ENCODE results near the gene RECK. TPM values are rescaled to one million over a fixed set of nuclear protein-coding genes. Genes with fewer than 3 reads are reported as not detected.

RECK gene
- total and polyA plus RNA-seq, 2 experiments from 2014 or later = 8.1 to 11.6 TPM

DNA sequence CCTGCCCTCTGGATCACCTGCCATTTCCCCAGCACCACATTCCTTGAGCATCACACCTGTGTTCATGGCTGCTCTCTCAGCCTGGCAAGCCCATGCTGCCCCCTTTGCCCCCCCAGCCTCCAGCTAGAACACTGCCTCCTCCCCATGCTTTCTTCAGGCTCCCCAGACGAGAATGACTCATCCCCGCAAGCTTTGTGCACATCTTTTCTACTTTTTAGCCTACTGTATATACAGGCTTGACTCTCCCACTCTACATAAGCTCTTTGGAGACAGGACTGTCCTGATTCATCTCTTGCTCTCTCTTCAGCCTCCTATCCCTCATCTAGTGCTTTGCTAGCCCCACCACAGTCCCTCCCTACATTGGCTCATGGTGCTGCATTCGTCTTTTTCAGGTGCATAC, 79.9 kb downstream of the RECK start:
- Histone ChIP-seq H3K79me2 (replicated peaks; ENCODE audit: insufficient read depth) (no peaks in the 10 kb centered on the region), H2AFZ (no peak overlapping the region), H3K27me3 (ENCODE audit: insufficient read depth) (no peaks in the 10 kb centered on the region), H3K9me2 (ENCODE audit: insufficient read depth) (no peaks in the 10 kb centered on the region), H3K4me2 (no peak overlapping the region), H3K4me3 (no peak overlapping the region), H3K27ac (ENCODE audit: low read depth) (no peak overlapping the region), H3K36me3 (ENCODE audit: insufficient read depth) (no peaks in the 10 kb centered on the region), H4K20me1 (replicated peaks; ENCODE audit: insufficient read depth) (no peaks in the 10 kb centered on the region), H3K4me1 (ENCODE audit: insufficient read depth) (no peaks in the 10 kb centered on the region), H3F3A (replicated peaks; ENCODE audit: low read depth) (no peaks in the 10 kb centered on the region)
- Mint-ChIP-seq H3K27me3 (ENCODE audit: insufficient read depth, low read depth, poor library complexity) (peaks cover 2% of the 10 kb centered on the region), H3K36me3 (ENCODE audit: low read depth) (no peaks in the 10 kb centered on the region), H3K27ac (no peak overlapping the region; the same call in 1 of the 2 replicates), H3K9me3 (no peaks in the 10 kb centered on the region), H3K4me3 (no peak overlapping the region), H3K4me1 (peaks cover 5% of the 10 kb centered on the region)
- TF ChIP-seq, protein P1, sequence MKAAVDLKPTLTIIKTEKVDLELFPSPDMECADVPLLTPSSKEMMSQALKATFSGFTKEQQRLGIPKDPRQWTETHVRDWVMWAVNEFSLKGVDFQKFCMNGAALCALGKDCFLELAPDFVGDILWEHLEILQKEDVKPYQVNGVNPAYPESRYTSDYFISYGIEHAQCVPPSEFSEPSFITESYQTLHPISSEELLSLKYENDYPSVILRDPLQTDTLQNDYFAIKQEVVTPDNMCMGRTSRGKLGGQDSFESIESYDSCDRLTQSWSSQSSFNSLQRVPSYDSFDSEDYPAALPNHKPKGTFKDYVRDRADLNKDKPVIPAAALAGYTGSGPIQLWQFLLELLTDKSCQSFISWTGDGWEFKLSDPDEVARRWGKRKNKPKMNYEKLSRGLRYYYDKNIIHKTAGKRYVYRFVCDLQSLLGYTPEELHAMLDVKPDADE (IDR thresholded peaks at IDR 0.05) = no peak
- TF ChIP-seq STAT1 (IDR thresholded peaks at IDR 0.05; ENCODE audit: unreplicated experiment) (no peak), EZH2phosphoT487 (IDR thresholded peaks at IDR 0.05; ENCODE audit: unreplicated experiment) (no peak), EZH2 (IDR thresholded peaks at IDR 0.05; ENCODE audit: low read depth, unreplicated experiment) (no peak), ZNF114 (CRISPR knock-in tag; IDR thresholded peaks at IDR 0.05) (no peak), ZNF331 (CRISPR knock-in tag; IDR thresholded peaks at IDR 0.05; ENCODE audit: low read depth) (no peak), POLR2AphosphoS5 (IDR thresholded peaks at IDR 0.05; ENCODE audit: low read depth) (no peak), JUNB (IDR thresholded peaks at IDR 0.05; ENCODE audit: unreplicated experiment) (no peak), NANOG (IDR thresholded peaks at IDR 0.05; ENCODE audit: borderline replicate concordance) (no peak), CREB1 (CRISPR knock-in tag; IDR thresholded peaks at IDR 0.05; ENCODE audit: low read depth) (no peak)
- TF ChIP-seq, protein P2, sequence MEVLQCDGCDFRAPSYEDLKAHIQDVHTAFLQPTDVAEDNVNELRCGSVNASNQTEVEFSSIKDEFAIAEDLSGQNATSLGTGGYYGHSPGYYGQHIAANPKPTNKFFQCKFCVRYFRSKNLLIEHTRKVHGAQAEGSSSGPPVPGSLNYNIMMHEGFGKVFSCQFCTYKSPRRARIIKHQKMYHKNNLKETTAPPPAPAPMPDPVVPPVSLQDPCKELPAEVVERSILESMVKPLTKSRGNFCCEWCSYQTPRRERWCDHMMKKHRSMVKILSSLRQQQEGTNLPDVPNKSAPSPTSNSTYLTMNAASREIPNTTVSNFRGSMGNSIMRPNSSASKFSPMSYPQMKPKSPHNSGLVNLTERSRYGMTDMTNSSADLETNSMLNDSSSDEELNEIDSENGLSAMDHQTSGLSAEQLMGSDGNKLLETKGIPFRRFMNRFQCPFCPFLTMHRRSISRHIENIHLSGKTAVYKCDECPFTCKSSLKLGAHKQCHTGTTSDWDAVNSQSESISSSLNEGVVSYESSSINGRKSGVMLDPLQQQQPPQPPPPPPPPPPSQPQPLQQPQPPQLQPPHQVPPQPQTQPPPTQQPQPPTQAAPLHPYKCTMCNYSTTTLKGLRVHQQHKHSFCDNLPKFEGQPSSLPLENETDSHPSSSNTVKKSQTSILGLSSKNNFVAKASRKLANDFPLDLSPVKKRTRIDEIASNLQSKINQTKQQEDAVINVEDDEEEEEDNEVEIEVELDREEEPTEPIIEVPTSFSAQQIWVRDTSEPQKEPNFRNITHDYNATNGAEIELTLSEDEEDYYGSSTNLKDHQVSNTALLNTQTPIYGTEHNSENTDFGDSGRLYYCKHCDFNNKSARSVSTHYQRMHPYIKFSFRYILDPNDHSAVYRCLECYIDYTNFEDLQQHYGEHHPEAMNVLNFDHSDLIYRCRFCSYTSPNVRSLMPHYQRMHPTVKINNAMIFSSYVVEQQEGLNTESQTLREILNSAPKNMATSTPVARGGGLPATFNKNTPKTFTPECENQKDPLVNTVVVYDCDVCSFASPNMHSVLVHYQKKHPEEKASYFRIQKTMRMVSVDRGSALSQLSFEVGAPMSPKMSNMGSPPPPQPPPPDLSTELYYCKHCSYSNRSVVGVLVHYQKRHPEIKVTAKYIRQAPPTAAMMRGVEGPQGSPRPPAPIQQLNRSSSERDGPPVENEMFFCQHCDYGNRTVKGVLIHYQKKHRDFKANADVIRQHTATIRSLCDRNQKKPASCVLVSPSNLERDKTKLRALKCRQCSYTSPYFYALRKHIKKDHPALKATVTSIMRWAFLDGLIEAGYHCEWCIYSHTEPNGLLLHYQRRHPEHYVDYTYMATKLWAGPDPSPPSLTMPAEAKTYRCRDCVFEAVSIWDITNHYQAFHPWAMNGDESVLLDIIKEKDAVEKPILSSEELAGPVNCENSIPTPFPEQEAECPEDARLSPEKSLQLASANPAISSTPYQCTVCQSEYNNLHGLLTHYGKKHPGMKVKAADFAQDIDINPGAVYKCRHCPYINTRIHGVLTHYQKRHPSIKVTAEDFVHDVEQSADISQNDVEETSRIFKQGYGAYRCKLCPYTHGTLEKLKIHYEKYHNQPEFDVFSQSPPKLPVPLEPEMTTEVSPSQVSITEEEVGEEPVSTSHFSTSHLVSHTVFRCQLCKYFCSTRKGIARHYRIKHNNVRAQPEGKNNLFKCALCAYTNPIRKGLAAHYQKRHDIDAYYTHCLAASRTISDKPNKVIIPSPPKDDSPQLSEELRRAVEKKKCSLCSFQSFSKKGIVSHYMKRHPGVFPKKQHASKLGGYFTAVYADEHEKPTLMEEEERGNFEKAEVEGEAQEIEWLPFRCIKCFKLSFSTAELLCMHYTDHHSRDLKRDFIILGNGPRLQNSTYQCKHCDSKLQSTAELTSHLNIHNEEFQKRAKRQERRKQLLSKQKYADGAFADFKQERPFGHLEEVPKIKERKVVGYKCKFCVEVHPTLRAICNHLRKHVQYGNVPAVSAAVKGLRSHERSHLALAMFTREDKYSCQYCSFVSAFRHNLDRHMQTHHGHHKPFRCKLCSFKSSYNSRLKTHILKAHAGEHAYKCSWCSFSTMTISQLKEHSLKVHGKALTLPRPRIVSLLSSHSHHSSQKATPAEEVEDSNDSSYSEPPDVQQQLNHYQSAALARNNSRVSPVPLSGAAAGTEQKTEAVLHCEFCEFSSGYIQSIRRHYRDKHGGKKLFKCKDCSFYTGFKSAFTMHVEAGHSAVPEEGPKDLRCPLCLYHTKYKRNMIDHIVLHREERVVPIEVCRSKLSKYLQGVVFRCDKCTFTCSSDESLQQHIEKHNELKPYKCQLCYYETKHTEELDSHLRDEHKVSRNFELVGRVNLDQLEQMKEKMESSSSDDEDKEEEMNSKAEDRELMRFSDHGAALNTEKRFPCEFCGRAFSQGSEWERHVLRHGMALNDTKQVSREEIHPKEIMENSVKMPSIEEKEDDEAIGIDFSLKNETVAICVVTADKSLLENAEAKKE (CRISPR knock-in tag; IDR thresholded peaks at IDR 0.05) = no peak
- TF ChIP-seq, protein P3, sequence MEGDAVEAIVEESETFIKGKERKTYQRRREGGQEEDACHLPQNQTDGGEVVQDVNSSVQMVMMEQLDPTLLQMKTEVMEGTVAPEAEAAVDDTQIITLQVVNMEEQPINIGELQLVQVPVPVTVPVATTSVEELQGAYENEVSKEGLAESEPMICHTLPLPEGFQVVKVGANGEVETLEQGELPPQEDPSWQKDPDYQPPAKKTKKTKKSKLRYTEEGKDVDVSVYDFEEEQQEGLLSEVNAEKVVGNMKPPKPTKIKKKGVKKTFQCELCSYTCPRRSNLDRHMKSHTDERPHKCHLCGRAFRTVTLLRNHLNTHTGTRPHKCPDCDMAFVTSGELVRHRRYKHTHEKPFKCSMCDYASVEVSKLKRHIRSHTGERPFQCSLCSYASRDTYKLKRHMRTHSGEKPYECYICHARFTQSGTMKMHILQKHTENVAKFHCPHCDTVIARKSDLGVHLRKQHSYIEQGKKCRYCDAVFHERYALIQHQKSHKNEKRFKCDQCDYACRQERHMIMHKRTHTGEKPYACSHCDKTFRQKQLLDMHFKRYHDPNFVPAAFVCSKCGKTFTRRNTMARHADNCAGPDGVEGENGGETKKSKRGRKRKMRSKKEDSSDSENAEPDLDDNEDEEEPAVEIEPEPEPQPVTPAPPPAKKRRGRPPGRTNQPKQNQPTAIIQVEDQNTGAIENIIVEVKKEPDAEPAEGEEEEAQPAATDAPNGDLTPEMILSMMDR (conservative IDR thresholded peaks at IDR 0.05; ENCODE audit: low read depth in 2 of 2) = no peak
- TF ChIP-seq, protein P4, sequence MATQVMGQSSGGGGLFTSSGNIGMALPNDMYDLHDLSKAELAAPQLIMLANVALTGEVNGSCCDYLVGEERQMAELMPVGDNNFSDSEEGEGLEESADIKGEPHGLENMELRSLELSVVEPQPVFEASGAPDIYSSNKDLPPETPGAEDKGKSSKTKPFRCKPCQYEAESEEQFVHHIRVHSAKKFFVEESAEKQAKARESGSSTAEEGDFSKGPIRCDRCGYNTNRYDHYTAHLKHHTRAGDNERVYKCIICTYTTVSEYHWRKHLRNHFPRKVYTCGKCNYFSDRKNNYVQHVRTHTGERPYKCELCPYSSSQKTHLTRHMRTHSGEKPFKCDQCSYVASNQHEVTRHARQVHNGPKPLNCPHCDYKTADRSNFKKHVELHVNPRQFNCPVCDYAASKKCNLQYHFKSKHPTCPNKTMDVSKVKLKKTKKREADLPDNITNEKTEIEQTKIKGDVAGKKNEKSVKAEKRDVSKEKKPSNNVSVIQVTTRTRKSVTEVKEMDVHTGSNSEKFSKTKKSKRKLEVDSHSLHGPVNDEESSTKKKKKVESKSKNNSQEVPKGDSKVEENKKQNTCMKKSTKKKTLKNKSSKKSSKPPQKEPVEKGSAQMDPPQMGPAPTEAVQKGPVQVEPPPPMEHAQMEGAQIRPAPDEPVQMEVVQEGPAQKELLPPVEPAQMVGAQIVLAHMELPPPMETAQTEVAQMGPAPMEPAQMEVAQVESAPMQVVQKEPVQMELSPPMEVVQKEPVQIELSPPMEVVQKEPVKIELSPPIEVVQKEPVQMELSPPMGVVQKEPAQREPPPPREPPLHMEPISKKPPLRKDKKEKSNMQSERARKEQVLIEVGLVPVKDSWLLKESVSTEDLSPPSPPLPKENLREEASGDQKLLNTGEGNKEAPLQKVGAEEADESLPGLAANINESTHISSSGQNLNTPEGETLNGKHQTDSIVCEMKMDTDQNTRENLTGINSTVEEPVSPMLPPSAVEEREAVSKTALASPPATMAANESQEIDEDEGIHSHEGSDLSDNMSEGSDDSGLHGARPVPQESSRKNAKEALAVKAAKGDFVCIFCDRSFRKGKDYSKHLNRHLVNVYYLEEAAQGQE (IDR thresholded peaks at IDR 0.05; ENCODE audit: unreplicated experiment) = no peak
- no peak for DNase-seq (ENCODE audit: low spot score)
- ATAC-seq = no peak
